Measurements from ENCODE around the gene MRC2.

The MRC2 gene

GRCh38 chr17:62700964-62701705 is 73.7 kb downstream of the MRC2 start:
- Histone ChIP-seq H3K4me1 (ENCODE audit: control insufficient read depth, low read depth, low read length) (peaks cover 6% of the 10 kb centered on the region), H3K79me1 (ENCODE audit: low read length) (no peaks in the 10 kb centered on the region), H3K23ac (ENCODE audit: low read length) (no peak overlapping the region), H2BK120ac (ENCODE audit: low read depth, low read length) (no peak overlapping the region), H3K9ac (ENCODE audit: low read length) (no peak overlapping the region), H3K27me3 (ENCODE audit: insufficient read depth, low read length, poor library complexity) (no peaks in the 10 kb centered on the region), H3K56ac (ENCODE audit: low read length) (no peak overlapping the region), H3K4me2 (ENCODE audit: low read length) (no peak overlapping the region), H3K79me2 (ENCODE audit: control insufficient read depth, insufficient read depth, low read length) (no peaks in the 10 kb centered on the region), H4K5ac (ENCODE audit: low read length) (no peak overlapping the region), H4K8ac (ENCODE audit: low read depth, low read length) (no peak overlapping the region), H2BK5ac (ENCODE audit: low read length) (no peak overlapping the region), H2BK15ac (replicated peaks; ENCODE audit: low read depth) (no peak overlapping the region), H3K27ac (ENCODE audit: low read depth, low read length) (no peak overlapping the region), H3K18ac (ENCODE audit: low read length) (no peak overlapping the region), H3K4ac (ENCODE audit: low read depth, low read length) (no peak overlapping the region), H3K4me3 (ENCODE audit: low read length) (no peak overlapping the region), H3K36me3 (ENCODE audit: control insufficient read depth, insufficient read depth, low read length) (no peaks in the 10 kb centered on the region), H2AK5ac (ENCODE audit: low read length) (no peak overlapping the region)
- WGBS (ENCODE audit: extremely low coverage, insufficient coverage, low lambda C conversion rate) = no CpG with 5 or more reads among the region's 12 CpGs
- DNase-seq = no peak

GRCh38 chr17:62701706-62702085 is 74.2 kb downstream of the MRC2 start:
- no peaks in the 10 kb centered on the region for H3K27me3 ChIP-seq (ENCODE audit: insufficient read depth, low read length, poor library complexity)
- no peak overlapping the region for H3K4me3 ChIP-seq (ENCODE audit: low read length)
- no peak overlapping the region for H4K5ac ChIP-seq (ENCODE audit: low read length)
- no peak overlapping the region for H3K4ac ChIP-seq (ENCODE audit: low read depth, low read length)
- no peak overlapping the region for H2BK120ac ChIP-seq (ENCODE audit: low read depth, low read length)
- no peak overlapping the region for H3K9ac ChIP-seq (ENCODE audit: low read length)
- H3K79me2 ChIP-seq (ENCODE audit: control insufficient read depth, insufficient read depth, low read length) = no peaks in the 10 kb centered on the region
- H3K23ac ChIP-seq (ENCODE audit: low read length) = no peak overlapping the region
- H3K56ac ChIP-seq (ENCODE audit: low read length) = no peak overlapping the region
- no peak overlapping the region for H3K4me2 ChIP-seq (ENCODE audit: low read length)
- no peaks in the 10 kb centered on the region for H3K79me1 ChIP-seq (ENCODE audit: low read length)
- no peak overlapping the region for H4K8ac ChIP-seq (ENCODE audit: low read depth, low read length)
- H2AK5ac ChIP-seq (ENCODE audit: low read length) = no peak overlapping the region
- H2BK15ac ChIP-seq (replicated peaks; ENCODE audit: low read depth) = no peak overlapping the region
- no CpG with 5 or more reads among the region's 8 CpGs for WGBS (ENCODE audit: extremely low coverage, insufficient coverage, low lambda C conversion rate)
- no peak for DNase-seq
- H2BK5ac ChIP-seq (ENCODE audit: low read length) = no peak overlapping the region
- H3K36me3 ChIP-seq (ENCODE audit: control insufficient read depth, insufficient read depth, low read length) = no peaks in the 10 kb centered on the region
- H3K27ac ChIP-seq (ENCODE audit: low read depth, low read length) = no peak overlapping the region
- peaks cover 11% of the 10 kb centered on the region for H3K4me1 ChIP-seq (ENCODE audit: control insufficient read depth, low read depth, low read length)
- H3K18ac ChIP-seq (ENCODE audit: low read length) = no peak overlapping the region

- Histone ChIP-seq H3K4me2 (ENCODE audit: low read length) (no peak overlapping the region), H3K9ac (ENCODE audit: low read length) (no peak overlapping the region), H3K4me3 (ENCODE audit: low read length) (no peak overlapping the region), H2AK5ac (ENCODE audit: low read length) (no peak overlapping the region), H3K36me3 (ENCODE audit: control insufficient read depth, insufficient read depth, low read length) (no peaks in the 10 kb centered on the region), H4K8ac (ENCODE audit: low read depth, low read length) (no peak overlapping the region), H3K23ac (ENCODE audit: low read length) (no peak overlapping the region), H3K4ac (ENCODE audit: low read depth, low read length) (no peak overlapping the region), H2BK120ac (ENCODE audit: low read depth, low read length) (no peak overlapping the region), H4K5ac (ENCODE audit: low read length) (no peak overlapping the region), H3K27me3 (ENCODE audit: insufficient read depth, low read length, poor library complexity) (no peaks in the 10 kb centered on the region), H3K4me1 (ENCODE audit: control insufficient read depth, low read depth, low read length) (peaks cover 12% of the 10 kb centered on the region), H3K79me2 (ENCODE audit: control insufficient read depth, insufficient read depth, low read length) (no peaks in the 10 kb centered on the region), H2BK5ac (ENCODE audit: low read length) (no peak overlapping the region), H3K56ac (ENCODE audit: low read length) (no peak overlapping the region), H3K18ac (ENCODE audit: low read length) (no peak overlapping the region), H3K27ac (ENCODE audit: low read depth, low read length) (no peak overlapping the region), H2BK15ac (replicated peaks; ENCODE audit: low read depth) (no peak overlapping the region), H3K79me1 (ENCODE audit: low read length) (no peaks in the 10 kb centered on the region)
- DNase-seq = no peak
- WGBS (ENCODE audit: extremely low coverage, insufficient coverage, low lambda C conversion rate) = no CpG with 5 or more reads among the region's 6 CpGs
These were observed 75.3 kb downstream of the MRC2 start for GRCh38 chr17:62702746-62703260.

GRCh38 chr17:62703261-62703775 is 75.8 kb downstream of the MRC2 start:
- H3K4ac ChIP-seq (ENCODE audit: low read depth, low read length) = no peak overlapping the region
- no peak overlapping the region for H2BK15ac ChIP-seq (replicated peaks; ENCODE audit: low read depth)
- H3K79me2 ChIP-seq (ENCODE audit: control insufficient read depth, insufficient read depth, low read length) = no peaks in the 10 kb centered on the region
- H4K8ac ChIP-seq (ENCODE audit: low read depth, low read length) = no peak overlapping the region
- no peak overlapping the region for H2AK5ac ChIP-seq (ENCODE audit: low read length)
- H3K4me3 ChIP-seq (ENCODE audit: low read length) = no peak overlapping the region
- H2BK120ac ChIP-seq (ENCODE audit: low read depth, low read length) = no peak overlapping the region
- no peak overlapping the region for H2BK5ac ChIP-seq (ENCODE audit: low read length)
- no peaks in the 10 kb centered on the region for H3K27me3 ChIP-seq (ENCODE audit: insufficient read depth, low read length, poor library complexity)
- no CpG with 5 or more reads among the region's 16 CpGs for WGBS (ENCODE audit: extremely low coverage, insufficient coverage, low lambda C conversion rate)
- no peak for DNase-seq
- no peak overlapping the region for H3K27ac ChIP-seq (ENCODE audit: low read depth, low read length)
- H3K18ac ChIP-seq (ENCODE audit: low read length) = no peak overlapping the region
- H4K5ac ChIP-seq (ENCODE audit: low read length) = no peak overlapping the region
- H3K9ac ChIP-seq (ENCODE audit: low read length) = peak overlapping the region; percentile 48
- peak overlapping the region; percentile 79 for H3K56ac ChIP-seq (ENCODE audit: low read length)
- H3K36me3 ChIP-seq (ENCODE audit: control insufficient read depth, insufficient read depth, low read length) = no peaks in the 10 kb centered on the region
- no peak overlapping the region for H3K23ac ChIP-seq (ENCODE audit: low read length)
- H3K79me1 ChIP-seq (ENCODE audit: low read length) = no peaks in the 10 kb centered on the region
- H3K4me1 ChIP-seq (ENCODE audit: control insufficient read depth, low read depth, low read length) = peaks cover 12% of the 10 kb centered on the region
- H3K4me2 ChIP-seq (ENCODE audit: low read length) = peak overlapping the region; percentile 6

- Histone ChIP-seq H3K36me3 (ENCODE audit: control insufficient read depth, insufficient read depth, low read length) (no peaks in the 10 kb centered on the region), H3K27me3 (ENCODE audit: insufficient read depth, low read length, poor library complexity) (no peaks in the 10 kb centered on the region), H3K79me2 (ENCODE audit: control insufficient read depth, insufficient read depth, low read length) (no peaks in the 10 kb centered on the region), H3K4me3 (ENCODE audit: low read length) (peak overlapping the region; percentile 43), H3K4ac (ENCODE audit: low read depth, low read length) (peak overlapping the region; percentile 92), H2BK120ac (ENCODE audit: low read depth, low read length) (peak overlapping the region; percentile 75), H3K18ac (ENCODE audit: low read length) (peak overlapping the region; percentile 97), H3K56ac (ENCODE audit: low read length) (peak overlapping the region; percentile 87), H3K23ac (ENCODE audit: low read length) (no peak overlapping the region), H3K4me2 (ENCODE audit: low read length) (peak overlapping the region; percentile 81), H2BK15ac (replicated peaks; ENCODE audit: low read depth) (peak overlapping the region; percentile 11), H3K4me1 (ENCODE audit: control insufficient read depth, low read depth, low read length) (peaks cover 12% of the 10 kb centered on the region), H2BK5ac (ENCODE audit: low read length) (no peak overlapping the region), H3K27ac (ENCODE audit: low read depth, low read length) (peak overlapping the region; percentile 69), H2AK5ac (ENCODE audit: low read length) (no peak overlapping the region), H4K5ac (ENCODE audit: low read length) (no peak overlapping the region), H3K9ac (ENCODE audit: low read length) (peak overlapping the region; percentile 81), H4K8ac (ENCODE audit: low read depth, low read length) (peak overlapping the region; percentile 83), H3K79me1 (ENCODE audit: low read length) (no peaks in the 10 kb centered on the region)
- no CpG with 5 or more reads among the region's 80 CpGs for WGBS (ENCODE audit: extremely low coverage, insufficient coverage, low lambda C conversion rate)
- peak; percentile 74 for DNase-seq
These were observed 76.4 kb downstream of the MRC2 start for GRCh38 chr17:62703776-62704380.
